Small intestine (tissue), 16 donors: ENCODE results near the gene C5orf58. TPM values are rescaled to one million over a fixed set of nuclear protein-coding genes. Genes with fewer than 3 reads are reported as not detected.
A peak's percentile ranks its signal among the peaks of the same experiment; 100 is the strongest.

Experiments
- DNase-seq, 2 donors: peaks; one replicate each; pipeline versions ENCODE4 v3.0.0 to v3.0.0-alpha.2; 2013
- FAIRE-seq: peaks from 2 replicates; lab custom pipeline; 2012; peaks lifted over from hg19 to GRCh38; lab: Jason Lieb, UNC
- H3K27ac ChIP-seq, 3 donors: one replicate each; pipeline ENCODE4 v1.5.1; 2013; ENCODE audit warnings: low read length in 2 of 3, mild to moderate bottlenecking in 2 of 3, control low read depth in 1 of 3, inconsistent platforms in 1 of 3, low read depth in 1 of 3, moderate library complexity in 1 of 3
- H3K27me3 ChIP-seq, 3 donors: one replicate each; pipeline ENCODE4 v1.6.1; 2013; ENCODE audit warnings: low read length in 3 of 3, inconsistent platforms in 1 of 3; ENCODE audit not compliant: control insufficient read depth in 3 of 3, insufficient read depth in 3 of 3
- H3K36me3 ChIP-seq, 3 donors: one replicate each; pipeline ENCODE4 v1.6.1; 2013; ENCODE audit warnings: low read length in 3 of 3, inconsistent platforms in 1 of 3, low read depth in 1 of 3, mild to moderate bottlenecking in 1 of 3, moderate library complexity in 1 of 3; ENCODE audit not compliant: control insufficient read depth in 3 of 3, insufficient read depth in 2 of 3
- H3K4me1 ChIP-seq, 3 donors: one replicate each; pipeline ENCODE4 v1.6.1; 2013; ENCODE audit warnings: low read length in 2 of 3, inconsistent platforms in 1 of 3, low read depth in 1 of 3, mild to moderate bottlenecking in 1 of 3, moderate library complexity in 1 of 3; ENCODE audit not compliant: control insufficient read depth in 3 of 3, insufficient read depth in 2 of 3
- H3K4me3 ChIP-seq, 3 donors: one replicate each; pipeline ENCODE4 v1.5.1; 2013; ENCODE audit warnings: low read length in 3 of 3, control low read depth in 1 of 3, inconsistent platforms in 1 of 3, low read depth in 1 of 3, mild to moderate bottlenecking in 1 of 3, moderate library complexity in 1 of 3
- H3K9me3 ChIP-seq, 2 donors: one replicate each; pipeline ENCODE4 v1.6.1; 2013; ENCODE audit warnings: low read depth in 1 of 2, low read length in 1 of 2; ENCODE audit not compliant: control insufficient read depth in 2 of 2, insufficient read depth in 1 of 2
- WGBS, 3 donors: extraction: QIAGEN DNeasy Blood & Tissue Kit; methylation state at CpG; one replicate each; pipeline ENCODE4 v1.1.7; 2013; 5-methylcytosine and 5-hydroxymethylcytosine counted together
- long read RNA-seq, 10 donors: transcript quantifications; one replicate each; lab custom pipeline, GENCODE V29; 2026
- polyA plus RNA-seq, 4 donors: library from polyadenylated mRNA; stranded (reverse) in 3 of 4; unstranded in 1 of 4; fragments of 200-250 nt in 3 of 4; fragments of 120-200 nt in 1 of 4; gene quantifications; one replicate each; pipeline versions ENCODE4 v1.2.1 to v1.2.3, GENCODE V29; 2013
- donor health status: healthy with polysubstance abuse.
- donor health status: control.
- donor health status: control.
- donor health status: Bipolar disorder and iron deficiency.
- donor health status: healthy.

Gene C5orf58
- under 1 TPM in 1 of 4 donors, not detected in 3; 0.69 TPM for polyA plus RNA-seq
- long read RNA-seq, donor 1: 0 reads
- long read RNA-seq, donor 2: 0 reads
- long read RNA-seq, donor 3: 0 reads
- long read RNA-seq, donor 4: 0 reads
- long read RNA-seq, donor 5: 0 reads
- long read RNA-seq, donor 6: 0 reads
- long read RNA-seq, donor 7: 0 reads
- long read RNA-seq, donor 8: 0 reads
- long read RNA-seq, donor 9: 0 reads
- long read RNA-seq, donor 10: 0 reads

GRCh38 chr5:170232786-170233185 lies at the start of gene C5orf58:
TSS of gene C5orf58 (plus strand) at chr5:170232985. CDS start at chr5:170234977, 1,992 bp downstream.
- H3K4me1 ChIP-seq: no peaks in the 10 kb centered on the region
- no peaks in the 10 kb centered on the region for H3K27me3 ChIP-seq
- no peak within 1 kb of the TSS for H3K27ac ChIP-seq
- H3K4me3 ChIP-seq: no peak within 1 kb of the TSS
- FAIRE-seq: no peak
- 84 to 94% (median 94%) methylated on average over 27 of the region's 27 CpGs for WGBS, 3 donors
- H3K36me3 ChIP-seq: no peaks in the 10 kb centered on the region
- H3K9me3 ChIP-seq: no peaks in the 10 kb centered on the region
- no peak for DNase-seq

GRCh38 chr5:170183816-170184687 lies 48.7 kb upstream of the C5orf58 start:
- no peaks in the 10 kb centered on the region for H3K36me3 ChIP-seq
- FAIRE-seq (no peak), DNase-seq (peak; percentile 47 to 56)
- no peaks in the 10 kb centered on the region for H3K27me3 ChIP-seq
- H3K4me1 ChIP-seq: no peaks in the 10 kb centered on the region
- no peaks in the 10 kb centered on the region for H3K9me3 ChIP-seq
- WGBS, 3 donors: 48 to 56% (median 53%) methylated on average over 12 of the region's 12 CpGs
- H3K4me3 ChIP-seq: no peak overlapping the region
- no peak overlapping the region for H3K27ac ChIP-seq

- Histone ChIP-seq H3K9me3 (no peaks in the 10 kb centered on the region), H3K27me3 (no peaks in the 10 kb centered on the region), H3K27ac (no peak overlapping the region), H3K4me1 (no peaks in the 10 kb centered on the region), H3K4me3 (no peak overlapping the region), H3K36me3 (no peaks in the 10 kb centered on the region)
- no peak for DNase-seq
- FAIRE-seq: no peak
- WGBS, 3 donors: 84 to 87% (median 85%) methylated on average over 4 of the region's 4 CpGs
These were observed 48.0 kb upstream of the C5orf58 start for GRCh38 chr5:170184737-170185136.

- Histone ChIP-seq H3K4me3 (no peak overlapping the region), H3K9me3 (no peaks in the 10 kb centered on the region), H3K4me1 (no peaks in the 10 kb centered on the region), H3K36me3 (no peaks in the 10 kb centered on the region), H3K27me3 (peaks cover 0 to 2% (median 0%) of the 10 kb centered on the region in 3 donors), H3K27ac (no peak overlapping the region)
- 66 to 68% (median 66%) methylated on average over 3 of the region's 3 CpGs for WGBS, 3 donors
- DNase-seq (no peak), FAIRE-seq (no peak)
These were observed 46.6 kb upstream of the C5orf58 start for GRCh38 chr5:170186156-170186555.

- Histone ChIP-seq H3K27ac (no peak overlapping the region), H3K36me3 (no peaks in the 10 kb centered on the region), H3K4me1 (no peaks in the 10 kb centered on the region), H3K9me3 (no peaks in the 10 kb centered on the region), H3K4me3 (no peak overlapping the region), H3K27me3 (peaks cover 0 to 2% (median 0%) of the 10 kb centered on the region in 3 donors)
- DNase-seq: no peak
- 78 to 88% (median 86%) methylated on average over 7 of the region's 7 CpGs for WGBS, 3 donors
- FAIRE-seq: no peak
These were observed 45.9 kb upstream of the C5orf58 start for GRCh38 chr5:170186856-170187255.

- no peaks in the 10 kb centered on the region for H3K9me3 ChIP-seq
- DNase-seq (no peak), FAIRE-seq (no peak)
- no peaks in the 10 kb centered on the region for H3K36me3 ChIP-seq
- H3K4me1 ChIP-seq: no peaks in the 10 kb centered on the region
- H3K27me3 ChIP-seq: peaks cover 0 to 4% (median 0%) of the 10 kb centered on the region in 3 donors
- 49 to 62% (median 56%) methylated on average over 6 of the region's 6 CpGs for WGBS, 3 donors
- H3K4me3 ChIP-seq: no peak overlapping the region
- H3K27ac ChIP-seq: no peak overlapping the region
These were observed 42.2 kb upstream of the C5orf58 start for GRCh38 chr5:170190436-170191134.

GRCh38 chr5:170192829-170193228 lies 40.0 kb upstream of the C5orf58 start:
- Histone ChIP-seq H3K4me3 (no peak overlapping the region), H3K36me3 (no peaks in the 10 kb centered on the region), H3K9me3 (no peaks in the 10 kb centered on the region), H3K27me3 (peaks cover 0 to 4% (median 0%) of the 10 kb centered on the region in 3 donors), H3K4me1 (no peaks in the 10 kb centered on the region), H3K27ac (no peak overlapping the region)
- DNase-seq: no peak
- FAIRE-seq: no peak
- 69 to 79% (median 74%) methylated on average over 12 of the region's 12 CpGs for WGBS, 3 donors

- Histone ChIP-seq H3K9me3 (no peaks in the 10 kb centered on the region), H3K27ac (no peak overlapping the region), H3K36me3 (no peaks in the 10 kb centered on the region), H3K27me3 (peaks cover 0 to 2% (median 0%) of the 10 kb centered on the region in 3 donors), H3K4me1 (no peaks in the 10 kb centered on the region), H3K4me3 (no peak overlapping the region)
- FAIRE-seq (no peak), DNase-seq (no peak)
- WGBS, 3 donors: 54 to 67% (median 58%) methylated on average over 4 of the region's 4 CpGs
These were observed 36.8 kb upstream of the C5orf58 start for GRCh38 chr5:170195961-170196360.
